Neural progenitor cell (in vitro differentiated cells): Measurements from ENCODE around the gene HDAC11. TPM values are rescaled to one million over a fixed set of nuclear protein-coding genes. Genes with fewer than 3 reads are reported as not detected.

ENCODE experiments used
- DNase-seq: peaks from one replicate; pipeline ENCODE4 v3.0.0-alpha.2; 2016; ENCODE audit warnings: low spot score
- H2AFZ ChIP-seq: fragments of 200-600 bp; sonication (generic); replicated peaks from 2 replicates; pipeline ENCODE4 v1.6.1; 2016; ENCODE audit warnings: antibody characterized with exemption
- H3F3A ChIP-seq: fragments of 200-600 bp; sonication (generic); 2 replicates; pipeline ENCODE4 v1.6.1; 2016; ENCODE audit warnings: antibody characterized with exemption, low read depth
- H3K27ac ChIP-seq: fragments of 200-600 bp; sonication (generic); 2 replicates; pipeline ENCODE4 v1.5.1; 2016; ENCODE audit warnings: mild to moderate bottlenecking
- H3K27me3 ChIP-seq: fragments of 200-600 bp; sonication (generic); 2 replicates; pipeline ENCODE4 v1.6.1; 2016; ENCODE audit warnings: mild to moderate bottlenecking, moderate library complexity
- H3K36me3 ChIP-seq: fragments of 200-600 bp; sonication (generic); 2 replicates; pipeline ENCODE4 v1.5.1; 2016
- H3K4me1 ChIP-seq: fragments of 200-600 bp; sonication (generic); 2 replicates; pipeline ENCODE4 v1.6.1; 2016; ENCODE audit warnings: mixed run types
- H3K4me2 ChIP-seq: fragments of 200-600 bp; sonication (generic); 2 replicates; pipeline ENCODE4 v1.6.1; 2016
- H3K4me3 ChIP-seq: fragments of 200-600 bp; sonication (generic); 2 replicates; pipeline ENCODE4 v1.5.1; 2016
- H3K79me2 ChIP-seq: fragments of 200-600 bp; sonication (generic); 2 replicates; pipeline ENCODE4 v1.6.1; 2016; ENCODE audit warnings: low read depth
- H3K9ac ChIP-seq: fragments of 200-600 bp; sonication (generic); 2 replicates; pipeline ENCODE4 v1.6.1; 2016
- H3K9me3 ChIP-seq: fragments of 200-600 bp; sonication (generic); 2 replicates; pipeline ENCODE4 v1.5.1; 2016; ENCODE audit warnings: low read depth
- H4K20me1 ChIP-seq: fragments of 200-600 bp; sonication (generic); 2 replicates; pipeline ENCODE4 v1.6.1; 2016; ENCODE audit warnings: low read depth
- H3K27ac Mint-ChIP-seq: 3 replicates; pipeline ENCODE4 v1.8.0; 2021; ENCODE audit warnings: mixed read lengths
- H3K27me3 Mint-ChIP-seq: 2 replicates; pipeline ENCODE4 v1.8.0; 2022; ENCODE audit warnings: low read depth, mild to moderate bottlenecking, inconsistent platforms, moderate library complexity, mixed read lengths; ENCODE audit not compliant: insufficient read depth
- H3K36me3 Mint-ChIP-seq: 3 replicates; pipeline ENCODE4 v1.8.0; 2021; ENCODE audit warnings: mixed read lengths
- H3K4me1 Mint-ChIP-seq: 3 replicates; pipeline ENCODE4 v1.8.0; 2021; ENCODE audit warnings: mixed read lengths
- H3K4me3 Mint-ChIP-seq: 3 replicates; pipeline ENCODE4 v1.8.0; 2021; ENCODE audit warnings: mild to moderate bottlenecking, moderate library complexity, mixed read lengths
- H3K9me3 Mint-ChIP-seq: 3 replicates; pipeline ENCODE4 v1.8.0; 2020; ENCODE audit warnings: mixed read lengths
- EZH2 ChIP-seq: fragments of 200-600 bp; sonication (generic); IDR thresholded peaks from 2 replicates; pipeline ENCODE4 v1.6.1; 2017; ENCODE audit warnings: antibody characterized with exemption, mild to moderate bottlenecking, moderate library complexity
- EZH2phosphoT487 ChIP-seq: fragments of 200-600 bp; sonication (generic); IDR thresholded peaks from 2 replicates; pipeline ENCODE4 v1.6.1; 2017; ENCODE audit warnings: antibody characterized with exemption
- total RNA-seq: library from RNA; depleted of rRNA; stranded (reverse); fragments of >200 nt; gene quantifications from 2 replicates; pipeline ENCODE4 v1.2.3, GENCODE V29; 2015; ENCODE audit warnings: low replicate concordance
- TF ChIP-seq, protein P1 (sequence below): fragments of 200-600 bp; sonication (generic); IDR thresholded peaks from 2 replicates; pipeline ENCODE4 v1.5.1; 2017; ENCODE audit warnings: antibody characterized with exemption, mild to moderate bottlenecking

Gene HDAC11
- total RNA-seq, 1 donor from 2014 or later = 4.8 TPM

GRCh38 chr3:13501521-13501920 is 21.4 kb downstream of the HDAC11 start:
- H3K4me2 ChIP-seq = no peak overlapping the region
- no peaks in the 10 kb centered on the region for H3K9me3 Mint-ChIP-seq
- H3K36me3 Mint-ChIP-seq = peaks cover 2% of the 10 kb centered on the region
- DNase-seq = no peak
- H3K4me3 ChIP-seq = no peak overlapping the region
- no peaks in the 10 kb centered on the region for H3K9me3 ChIP-seq
- H3K27ac Mint-ChIP-seq = peak overlapping the region; percentile 65
- H3F3A ChIP-seq = no peaks in the 10 kb centered on the region
- H3K27ac ChIP-seq = no peak overlapping the region
- H3K9ac ChIP-seq = no peak overlapping the region
- no peaks in the 10 kb centered on the region for H3K79me2 ChIP-seq
- TF ChIP-seq EZH2phosphoT487 = no peak
- TF ChIP-seq EZH2 = no peak
- no peaks in the 10 kb centered on the region for H3K27me3 ChIP-seq
- H4K20me1 ChIP-seq = no peaks in the 10 kb centered on the region
- H3K36me3 ChIP-seq = no peaks in the 10 kb centered on the region
- H3K27me3 Mint-ChIP-seq = peaks cover 5% of the 10 kb centered on the region
- H3K4me1 Mint-ChIP-seq = peaks cover 44% of the 10 kb centered on the region
- no peak overlapping the region for H3K4me3 Mint-ChIP-seq
- H2AFZ ChIP-seq = no peak overlapping the region
- H3K4me1 ChIP-seq = peaks cover 8% of the 10 kb centered on the region

GRCh38 chr3:13501958-13502790 is 22.1 kb downstream of the HDAC11 start:
- no peak overlapping the region for H3K4me3 ChIP-seq
- no peaks in the 10 kb centered on the region for H3K79me2 ChIP-seq
- H3K4me3 Mint-ChIP-seq = no peak overlapping the region
- H3K4me1 Mint-ChIP-seq = peaks cover 45% of the 10 kb centered on the region
- H3K36me3 Mint-ChIP-seq = peaks cover 2% of the 10 kb centered on the region
- TF ChIP-seq EZH2phosphoT487 = no peak
- no peak for TF ChIP-seq EZH2
- TF ChIP-seq, protein P1, sequence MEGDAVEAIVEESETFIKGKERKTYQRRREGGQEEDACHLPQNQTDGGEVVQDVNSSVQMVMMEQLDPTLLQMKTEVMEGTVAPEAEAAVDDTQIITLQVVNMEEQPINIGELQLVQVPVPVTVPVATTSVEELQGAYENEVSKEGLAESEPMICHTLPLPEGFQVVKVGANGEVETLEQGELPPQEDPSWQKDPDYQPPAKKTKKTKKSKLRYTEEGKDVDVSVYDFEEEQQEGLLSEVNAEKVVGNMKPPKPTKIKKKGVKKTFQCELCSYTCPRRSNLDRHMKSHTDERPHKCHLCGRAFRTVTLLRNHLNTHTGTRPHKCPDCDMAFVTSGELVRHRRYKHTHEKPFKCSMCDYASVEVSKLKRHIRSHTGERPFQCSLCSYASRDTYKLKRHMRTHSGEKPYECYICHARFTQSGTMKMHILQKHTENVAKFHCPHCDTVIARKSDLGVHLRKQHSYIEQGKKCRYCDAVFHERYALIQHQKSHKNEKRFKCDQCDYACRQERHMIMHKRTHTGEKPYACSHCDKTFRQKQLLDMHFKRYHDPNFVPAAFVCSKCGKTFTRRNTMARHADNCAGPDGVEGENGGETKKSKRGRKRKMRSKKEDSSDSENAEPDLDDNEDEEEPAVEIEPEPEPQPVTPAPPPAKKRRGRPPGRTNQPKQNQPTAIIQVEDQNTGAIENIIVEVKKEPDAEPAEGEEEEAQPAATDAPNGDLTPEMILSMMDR = no peak
- no peak for DNase-seq
- no peak overlapping the region for H3K4me2 ChIP-seq
- H3K36me3 ChIP-seq = no peaks in the 10 kb centered on the region
- H3K27ac Mint-ChIP-seq = peak overlapping the region; percentile 65
- H3F3A ChIP-seq = peaks cover 3% of the 10 kb centered on the region
- peaks cover 6% of the 10 kb centered on the region for H3K4me1 ChIP-seq
- H2AFZ ChIP-seq = no peak overlapping the region
- H4K20me1 ChIP-seq = no peaks in the 10 kb centered on the region
- peaks cover 3% of the 10 kb centered on the region for H3K27me3 Mint-ChIP-seq
- H3K9me3 ChIP-seq = no peaks in the 10 kb centered on the region
- H3K27ac ChIP-seq = no peak overlapping the region
- no peaks in the 10 kb centered on the region for H3K9me3 Mint-ChIP-seq
- H3K9ac ChIP-seq = no peak overlapping the region
- no peaks in the 10 kb centered on the region for H3K27me3 ChIP-seq

DNA sequence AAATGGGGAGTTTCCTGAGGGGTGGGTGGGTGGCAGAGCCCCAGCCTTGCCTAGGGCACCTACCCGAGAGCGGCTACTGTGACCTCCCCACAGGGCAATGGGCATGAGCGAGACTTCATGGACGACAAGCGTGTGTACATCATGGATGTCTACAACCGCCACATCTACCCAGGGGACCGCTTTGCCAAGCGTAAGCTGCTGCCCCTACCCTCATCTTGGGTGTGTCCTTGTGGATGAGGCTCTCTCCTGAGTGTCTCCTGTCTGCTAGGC is 22.6 kb downstream of the HDAC11 start:
- H3K9me3 Mint-ChIP-seq = no peaks in the 10 kb centered on the region
- no peak overlapping the region for H3K27ac Mint-ChIP-seq
- Histone ChIP-seq H3K27me3 (no peaks in the 10 kb centered on the region), H3K36me3 (no peaks in the 10 kb centered on the region), H2AFZ (no peak overlapping the region), H3K4me1 (peaks cover 10% of the 10 kb centered on the region), H3F3A (peaks cover 6% of the 10 kb centered on the region), H3K9ac (no peak overlapping the region), H3K27ac (no peak overlapping the region), H4K20me1 (no peaks in the 10 kb centered on the region), H3K9me3 (no peaks in the 10 kb centered on the region), H3K4me3 (no peak overlapping the region), H3K79me2 (no peaks in the 10 kb centered on the region), H3K4me2 (no peak overlapping the region)
- TF ChIP-seq, protein P1 = no peak
- TF ChIP-seq EZH2 (no peak), EZH2phosphoT487 (no peak)
- H3K4me1 Mint-ChIP-seq = peaks cover 46% of the 10 kb centered on the region
- DNase-seq = no peak
- H3K27me3 Mint-ChIP-seq = peaks cover 3% of the 10 kb centered on the region
- peaks cover 2% of the 10 kb centered on the region for H3K36me3 Mint-ChIP-seq
- H3K4me3 Mint-ChIP-seq = no peak overlapping the region

GRCh38 chr3:13504161-13504831 is 24.2 kb downstream of the HDAC11 start:
- no peak overlapping the region for H3K4me3 Mint-ChIP-seq
- no peak overlapping the region for H3K9ac ChIP-seq
- H3K79me2 ChIP-seq = no peaks in the 10 kb centered on the region
- H3F3A ChIP-seq = peaks cover 6% of the 10 kb centered on the region
- no peaks in the 10 kb centered on the region for H3K27me3 ChIP-seq
- peaks cover 53% of the 10 kb centered on the region for H3K4me1 Mint-ChIP-seq
- no peaks in the 10 kb centered on the region for H3K36me3 ChIP-seq
- TF ChIP-seq, protein P1 = no peak
- TF ChIP-seq EZH2 (no peak), EZH2phosphoT487 (no peak)
- no peak overlapping the region for H3K27ac ChIP-seq
- no peaks in the 10 kb centered on the region for H3K9me3 Mint-ChIP-seq
- no peak overlapping the region for H2AFZ ChIP-seq
- peaks cover 14% of the 10 kb centered on the region for H3K4me1 ChIP-seq
- H3K27ac Mint-ChIP-seq = peak overlapping the region; percentile 85
- peaks cover 3% of the 10 kb centered on the region for H3K27me3 Mint-ChIP-seq
- no peak for DNase-seq
- peaks cover 2% of the 10 kb centered on the region for H3K36me3 Mint-ChIP-seq
- no peaks in the 10 kb centered on the region for H3K9me3 ChIP-seq
- no peaks in the 10 kb centered on the region for H4K20me1 ChIP-seq
- no peak overlapping the region for H3K4me2 ChIP-seq
- no peak overlapping the region for H3K4me3 ChIP-seq
